Fibroblast of lung (primary cell): ENCODE measurements around the gene HIVEP3. TPM values are rescaled to one million over a fixed set of nuclear protein-coding genes. Genes with fewer than 3 reads are reported as not detected.

Experiments
- DNase-seq, 2 donors: peaks; one replicate each; pipeline versions ENCODE4 v3.0.0 to v3.0.0-alpha.2; 2010; ENCODE audit warnings: low read depth in 2 of 2
- H2AFZ ChIP-seq: 2 replicates; pipeline ENCODE4 v1.5.1; 2012; ENCODE audit warnings: low read length, control low read depth, inconsistent platforms
- H3K27ac ChIP-seq: 2 replicates; pipeline ENCODE4 v1.5.1; 2011; ENCODE audit warnings: low read length, control low read depth; ENCODE audit not compliant: insufficient read depth
- H3K27me3 ChIP-seq: 2 replicates; pipeline ENCODE4 v1.5.1; 2011; ENCODE audit warnings: mild to moderate bottlenecking, low read length; ENCODE audit not compliant: control insufficient read depth, insufficient read depth
- H3K36me3 ChIP-seq: 2 replicates; pipeline ENCODE4 v1.5.1; 2011; ENCODE audit warnings: low read length; ENCODE audit not compliant: control insufficient read depth, insufficient read depth
- H3K4me1 ChIP-seq: 2 replicates; pipeline ENCODE4 v1.5.1; 2011; ENCODE audit warnings: low read length; ENCODE audit not compliant: control insufficient read depth, insufficient read depth; ENCODE audit errors: extremely low read depth
- H3K4me2 ChIP-seq: 2 replicates; pipeline ENCODE4 v1.5.1; 2011; ENCODE audit warnings: low read length, control low read depth; ENCODE audit not compliant: insufficient read depth; ENCODE audit errors: extremely low read depth
- H3K4me3 ChIP-seq, 4 experiments: fragments of 200-600 bp in 1 of 4; sonication (generic) in 1 of 4; replicated peaks in 1 of 4; 2 replicates each; pipeline ENCODE4 v1.5.1; 2011 to 2016; ENCODE audit warnings: low read length in 4 of 4, low read depth in 3 of 4, mild to moderate bottlenecking in 3 of 4, control low read depth in 2 of 4, inconsistent platforms in 1 of 4, mixed read lengths in 1 of 4; ENCODE audit not compliant: insufficient read depth in 1 of 4; ENCODE audit errors: control extremely low read depth in 1 of 4
- H3K79me2 ChIP-seq: 2 replicates; pipeline ENCODE4 v1.5.1; 2012; ENCODE audit warnings: mild to moderate bottlenecking, low read length, inconsistent platforms; ENCODE audit not compliant: control insufficient read depth, insufficient read depth
- H3K9ac ChIP-seq: 2 replicates; pipeline ENCODE4 v1.5.1; 2011; ENCODE audit warnings: mild to moderate bottlenecking, low read length, control low read depth; ENCODE audit not compliant: insufficient read depth
- H3K9me3 ChIP-seq: 2 replicates; pipeline ENCODE4 v1.5.1; 2012; ENCODE audit warnings: low read depth, low read length; ENCODE audit not compliant: control insufficient read depth, insufficient read depth
- H4K20me1 ChIP-seq: 2 replicates; pipeline ENCODE4 v1.5.1; 2011; ENCODE audit warnings: low read length; ENCODE audit not compliant: control insufficient read depth, insufficient read depth; ENCODE audit errors: extremely low read depth
- CTCF ChIP-seq, 2 donors: IDR thresholded peaks in 1 of 2; conservative IDR thresholded peaks in 1 of 2; 1 replicate in 1 of 2; 2 replicates in 1 of 2; pipeline ENCODE4 v1.5.1; 2011 to 2012; ENCODE audit warnings: low read length in 2 of 2, control low read depth in 1 of 2, inconsistent platforms in 1 of 2, low read depth in 1 of 2, mild to moderate bottlenecking in 1 of 2
- EZH2 ChIP-seq: IDR thresholded peaks from 2 replicates; pipeline ENCODE4 v1.5.1; 2012; ENCODE audit warnings: low read length, control low read depth, mild to moderate bottlenecking; ENCODE audit errors: missing control alignments
- polyA plus RNA-seq, 2 donors: library from polyadenylated mRNA; depleted of rRNA in 1 of 2; stranded (reverse) in 1 of 2; unstranded in 1 of 2; fragments of >200 nt; gene quantifications; 2 replicates each; pipeline ENCODE4 v1.2.1, GENCODE V29; 2011 to 2012; ENCODE audit warnings: missing spikeins in 1 of 2
- total RNA-seq: library from RNA; depleted of rRNA; stranded (reverse); fragments of >200 nt; gene quantifications from 2 replicates; pipeline ENCODE4 v1.2.1, GENCODE V29; 2014

Gene HIVEP3
- total and polyA plus RNA-seq, 2 donors (not counting 1 experiment from before 2014, with no cell fraction given), result 0.83 to 3.2 TPM

GRCh38 chr1:41532206-41532975 is 386.3 kb downstream of the HIVEP3 start:
- H3K27me3 ChIP-seq, result no peaks in the 10 kb centered on the region

GRCh38 chr1:41530411-41530810 is 388.3 kb downstream of the HIVEP3 start:
- Histone ChIP-seq H3K27me3 (no peaks in the 10 kb centered on the region), H3K9ac (no peak overlapping the region), H3K4me3 (no peak overlapping the region), H4K20me1 (no peaks in the 10 kb centered on the region), H3K4me1 (no peaks in the 10 kb centered on the region), H3K27ac (no peak overlapping the region), H2AFZ (no peak overlapping the region), H3K9me3 (no peaks in the 10 kb centered on the region), H3K36me3 (no peaks in the 10 kb centered on the region), H3K79me2 (no peaks in the 10 kb centered on the region), H3K4me2 (no peak overlapping the region)
- TF ChIP-seq CTCF (conservative IDR thresholded peaks at IDR 0.05 in 1 of 2, IDR thresholded peaks at IDR 0.05 in 1 of 2; ENCODE audit: low read depth in 1 of 2, low read length in 2 of 2) (no peak), EZH2 (no peak)
- DNase-seq, result no peak

More at GRCh38 chr1:41532206-41532975, 386.3 kb downstream of the HIVEP3 start:
- Histone ChIP-seq H3K9me3 (no peaks in the 10 kb centered on the region), H3K4me2 (no peak overlapping the region), H3K4me3 (no peak overlapping the region), H3K79me2 (no peaks in the 10 kb centered on the region), H3K9ac (no peak overlapping the region), H2AFZ (no peak overlapping the region), H4K20me1 (no peaks in the 10 kb centered on the region), H3K4me1 (peaks cover 2% of the 10 kb centered on the region), H3K36me3 (no peaks in the 10 kb centered on the region), H3K27ac (no peak overlapping the region)
- DNase-seq, result no peak
- no peak for TF ChIP-seq EZH2
- TF ChIP-seq CTCF (conservative IDR thresholded peaks at IDR 0.05 in 1 of 2, IDR thresholded peaks at IDR 0.05 in 1 of 2; ENCODE audit: low read depth in 1 of 2, low read length in 2 of 2), result no peak

- Histone ChIP-seq H2AFZ (no peak overlapping the region), H3K36me3 (no peaks in the 10 kb centered on the region), H4K20me1 (no peaks in the 10 kb centered on the region), H3K4me2 (no peak overlapping the region), H3K9ac (no peak overlapping the region), H3K4me3 (no peak overlapping the region), H3K27ac (no peak overlapping the region), H3K79me2 (no peaks in the 10 kb centered on the region), H3K27me3 (no peaks in the 10 kb centered on the region), H3K4me1 (no peaks in the 10 kb centered on the region), H3K9me3 (no peaks in the 10 kb centered on the region)
- DNase-seq, result no peak
- no peak for TF ChIP-seq CTCF (conservative IDR thresholded peaks at IDR 0.05 in 1 of 2, IDR thresholded peaks at IDR 0.05 in 1 of 2; ENCODE audit: low read depth in 1 of 2, low read length in 2 of 2)
- no peak for TF ChIP-seq EZH2
Measured at GRCh38 chr1:41529621-41530395, 388.9 kb downstream of the HIVEP3 start.
